RWPE2 (cell line): ENCODE measurements around the gene ROR2.
A peak's percentile ranks its signal among the peaks of the same experiment; 100 is the strongest.

ENCODE experiments used
- ATAC-seq: fragments of 200-7000 bp; cut with Tn5 transposase; 3 replicates; pipeline ENCODE4 v1.9.1; 2021; ENCODE audit warnings: low read depth
- DNase-seq: peaks from one replicate; pipeline ENCODE4 v3.0.0-alpha.2; 2020; ENCODE audit warnings: low spot score
- H3K27ac ChIP-seq: fragments of 450-650 bp; 2 replicates; pipeline ENCODE4 v1.5.1; 2017; ENCODE audit warnings: mild to moderate bottlenecking; ENCODE audit not compliant: poor library complexity, severe bottlenecking
- H3K27me3 ChIP-seq: fragments of 250-450 bp; sonication (Bioruptor Pico); 2 replicates; pipeline ENCODE4 v1.5.1; 2021; ENCODE audit warnings: mild to moderate bottlenecking, moderate library complexity; ENCODE audit not compliant: insufficient read depth, poor library complexity, severe bottlenecking
- H3K36me3 ChIP-seq: fragments of 250-450 bp; sonication (Bioruptor Pico); 2 replicates; pipeline ENCODE4 v1.5.1; 2020; ENCODE audit warnings: low read depth, mild to moderate bottlenecking, moderate library complexity
- H3K4me1 ChIP-seq: fragments of 250-450 bp; sonication (Bioruptor Pico); 2 replicates; pipeline ENCODE4 v1.5.1; 2021; ENCODE audit warnings: mild to moderate bottlenecking, moderate library complexity; ENCODE audit not compliant: insufficient read depth, poor library complexity, severe bottlenecking
- H3K4me3 ChIP-seq: fragments of 250-450 bp; sonication (Bioruptor Pico); 2 replicates; pipeline ENCODE4 v1.5.1; 2021; ENCODE audit warnings: mild to moderate bottlenecking, moderate library complexity; ENCODE audit not compliant: severe bottlenecking
- H3K9me3 ChIP-seq: fragments of 250-450 bp; sonication (Bioruptor Pico); 2 replicates; pipeline ENCODE4 v1.5.1; 2021; ENCODE audit warnings: mild to moderate bottlenecking, moderate library complexity; ENCODE audit not compliant: severe bottlenecking
- TF ChIP-seq, protein P1 (sequence below): fragments of 450-650 bp; IDR thresholded peaks from one replicate; pipeline ENCODE4 v1.5.1; 2017; ENCODE audit warnings: mild to moderate bottlenecking, moderate library complexity; ENCODE audit not compliant: poor library complexity, severe bottlenecking

Gene ROR2

DNA sequence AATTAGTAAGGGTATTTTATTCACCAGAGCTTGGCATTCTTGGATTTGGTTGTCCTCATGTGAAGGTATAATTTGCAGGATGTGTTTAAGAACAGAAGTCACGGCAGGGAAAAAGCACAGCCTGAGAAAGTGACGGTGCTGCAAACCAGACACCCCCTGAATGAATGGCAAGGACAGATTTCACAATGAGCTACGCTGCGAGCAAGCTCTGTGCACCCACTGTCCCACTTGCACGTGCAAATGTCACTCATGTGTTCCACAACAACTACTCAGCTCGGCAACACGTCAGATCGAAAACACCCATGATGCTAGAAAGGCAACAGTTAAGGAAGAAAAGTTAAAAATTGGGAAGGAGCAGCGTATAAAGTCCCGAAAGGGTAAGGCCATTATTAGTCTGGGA lies 168.9 kb downstream of the ROR2 start:
- TF ChIP-seq, protein P1, sequence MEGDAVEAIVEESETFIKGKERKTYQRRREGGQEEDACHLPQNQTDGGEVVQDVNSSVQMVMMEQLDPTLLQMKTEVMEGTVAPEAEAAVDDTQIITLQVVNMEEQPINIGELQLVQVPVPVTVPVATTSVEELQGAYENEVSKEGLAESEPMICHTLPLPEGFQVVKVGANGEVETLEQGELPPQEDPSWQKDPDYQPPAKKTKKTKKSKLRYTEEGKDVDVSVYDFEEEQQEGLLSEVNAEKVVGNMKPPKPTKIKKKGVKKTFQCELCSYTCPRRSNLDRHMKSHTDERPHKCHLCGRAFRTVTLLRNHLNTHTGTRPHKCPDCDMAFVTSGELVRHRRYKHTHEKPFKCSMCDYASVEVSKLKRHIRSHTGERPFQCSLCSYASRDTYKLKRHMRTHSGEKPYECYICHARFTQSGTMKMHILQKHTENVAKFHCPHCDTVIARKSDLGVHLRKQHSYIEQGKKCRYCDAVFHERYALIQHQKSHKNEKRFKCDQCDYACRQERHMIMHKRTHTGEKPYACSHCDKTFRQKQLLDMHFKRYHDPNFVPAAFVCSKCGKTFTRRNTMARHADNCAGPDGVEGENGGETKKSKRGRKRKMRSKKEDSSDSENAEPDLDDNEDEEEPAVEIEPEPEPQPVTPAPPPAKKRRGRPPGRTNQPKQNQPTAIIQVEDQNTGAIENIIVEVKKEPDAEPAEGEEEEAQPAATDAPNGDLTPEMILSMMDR, result no peak
- H3K27me3 ChIP-seq, result no peaks in the 10 kb centered on the region
- H3K9me3 ChIP-seq, result no peaks in the 10 kb centered on the region
- ATAC-seq (no peak), DNase-seq (no peak)
- H3K36me3 ChIP-seq, result no peaks in the 10 kb centered on the region
- no peak overlapping the region for H3K27ac ChIP-seq
- no peak overlapping the region for H3K4me3 ChIP-seq
- no peaks in the 10 kb centered on the region for H3K4me1 ChIP-seq

DNA sequence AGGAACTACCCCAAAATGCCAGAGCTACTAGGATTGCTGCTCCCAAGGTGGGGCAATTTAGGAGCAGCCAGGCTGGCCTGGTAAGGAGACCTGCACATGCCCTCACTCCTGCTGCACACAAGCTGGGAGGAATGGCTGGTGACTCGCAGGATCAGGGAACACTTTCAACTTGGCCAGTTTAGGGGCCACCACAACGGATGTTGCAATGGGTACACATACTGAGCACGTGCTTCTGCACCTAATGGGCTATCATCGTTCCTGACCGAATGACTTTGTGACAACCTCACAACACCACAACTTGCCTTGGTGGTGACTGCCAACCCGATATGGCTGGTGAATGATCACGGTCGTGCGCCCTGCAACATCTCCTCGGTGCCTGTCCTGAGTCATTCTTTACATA lies 172.0 kb downstream of the ROR2 start:
- Histone ChIP-seq H3K36me3 (no peaks in the 10 kb centered on the region), H3K9me3 (no peaks in the 10 kb centered on the region), H3K4me3 (no peak overlapping the region), H3K27ac (no peak overlapping the region), H3K27me3 (no peaks in the 10 kb centered on the region), H3K4me1 (no peaks in the 10 kb centered on the region)
- TF ChIP-seq, protein P1, result no peak
- ATAC-seq (no peak), DNase-seq (no peak)

DNA sequence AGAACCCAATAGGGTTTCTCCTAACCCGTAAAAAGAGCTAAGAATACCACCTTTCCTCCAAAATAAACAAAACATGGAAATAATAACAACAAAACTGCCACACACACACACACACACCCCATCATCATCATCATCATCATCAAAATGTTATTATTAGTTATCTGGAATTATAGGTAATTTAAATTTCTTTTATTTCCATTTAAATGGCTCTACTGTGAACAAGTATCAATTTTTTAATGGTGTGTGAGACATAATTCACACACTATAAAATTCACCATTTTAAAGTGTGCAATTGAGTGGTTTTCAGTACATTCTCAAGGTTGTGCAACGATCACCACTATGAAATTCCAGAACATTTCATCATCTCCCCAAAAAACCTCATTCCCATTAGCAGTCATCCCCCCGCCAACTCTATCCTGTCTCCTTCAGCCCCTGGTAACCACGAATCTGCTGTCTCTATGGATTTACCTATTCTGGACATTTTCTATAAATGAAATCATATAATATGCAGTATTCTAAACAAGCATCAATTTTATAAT lies 172.7 kb downstream of the ROR2 start:
- DNase-seq (no peak), ATAC-seq (no peak; the same call in 2 of the 3 replicates)
- no peak overlapping the region for H3K4me3 ChIP-seq
- H3K36me3 ChIP-seq, result no peaks in the 10 kb centered on the region
- no peaks in the 10 kb centered on the region for H3K27me3 ChIP-seq
- no peaks in the 10 kb centered on the region for H3K9me3 ChIP-seq
- TF ChIP-seq, protein P1, result no peak
- H3K27ac ChIP-seq, result no peak overlapping the region
- H3K4me1 ChIP-seq, result no peaks in the 10 kb centered on the region

DNA sequence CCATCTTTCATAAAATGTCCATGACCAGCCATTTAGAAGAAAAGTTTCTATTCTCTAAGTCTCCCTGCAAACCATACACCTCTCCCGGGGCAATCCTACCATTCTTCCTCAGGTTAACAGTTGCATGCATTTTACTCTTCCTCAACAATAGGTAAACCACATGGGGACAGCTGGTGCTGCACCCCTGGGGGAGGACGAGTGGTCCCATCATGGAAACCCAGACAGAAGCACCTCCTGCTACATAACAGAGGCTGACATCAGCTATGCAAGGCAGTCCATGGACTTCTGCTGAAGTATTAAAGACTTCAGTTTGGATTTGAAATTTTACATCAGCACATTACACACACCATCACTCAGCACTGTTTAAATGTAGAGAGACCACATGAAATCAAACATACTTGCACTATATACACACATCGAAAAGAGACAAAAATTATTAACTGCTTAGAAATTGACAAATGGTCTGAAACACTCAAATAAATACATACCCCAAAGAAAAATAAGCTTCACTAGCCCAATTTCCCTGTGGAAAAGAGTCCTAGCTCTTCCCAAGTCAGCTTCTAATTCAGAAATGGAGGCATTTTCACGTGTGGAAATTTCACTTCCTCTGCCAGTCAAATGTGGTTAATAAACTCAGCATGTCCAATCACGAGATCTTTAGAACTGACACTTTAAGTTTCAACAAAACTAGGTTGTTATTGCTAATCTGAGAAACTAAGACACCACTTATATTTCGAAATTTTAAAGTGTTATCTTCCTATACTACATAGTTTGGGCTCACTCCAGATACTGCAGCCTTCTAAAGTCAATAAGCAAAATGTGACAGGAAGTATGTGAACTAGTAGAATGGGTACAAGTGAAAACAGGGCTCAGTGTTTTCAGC lies 173.4 kb downstream of the ROR2 start:
- DNase-seq (no peak), ATAC-seq (no peak)
- TF ChIP-seq, protein P1, result no peak
- no peaks in the 10 kb centered on the region for H3K27me3 ChIP-seq
- H3K4me3 ChIP-seq, result no peak overlapping the region
- no peaks in the 10 kb centered on the region for H3K9me3 ChIP-seq
- H3K27ac ChIP-seq, result no peak overlapping the region
- no peaks in the 10 kb centered on the region for H3K4me1 ChIP-seq
- H3K36me3 ChIP-seq, result no peaks in the 10 kb centered on the region

DNA sequence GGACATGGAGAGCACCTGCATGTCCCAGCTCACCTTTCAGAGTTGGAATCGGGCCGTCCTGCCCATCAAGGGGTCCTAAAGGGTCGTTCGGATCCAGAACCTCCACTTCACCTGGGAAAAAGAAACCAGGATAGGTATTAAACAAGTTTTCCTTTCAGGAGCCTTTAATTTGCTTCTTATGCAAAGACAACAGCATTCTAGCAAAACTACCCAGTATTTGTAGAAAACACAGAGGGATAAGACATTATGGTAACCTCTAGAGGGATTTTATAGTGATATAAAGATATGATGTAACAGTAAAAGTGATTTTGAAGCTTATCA lies 174.4 kb downstream of the ROR2 start:
- Histone ChIP-seq H3K4me1 (no peaks in the 10 kb centered on the region), H3K36me3 (no peaks in the 10 kb centered on the region), H3K27ac (no peak overlapping the region), H3K4me3 (no peak overlapping the region), H3K27me3 (no peaks in the 10 kb centered on the region), H3K9me3 (no peaks in the 10 kb centered on the region)
- TF ChIP-seq, protein P1, result peak; percentile 60
- no peak for DNase-seq
- no peak for ATAC-seq
